Ascending aorta (tissue), 2 donors: ENCODE results near the gene AGMAT. TPM values are rescaled to one million over a fixed set of nuclear protein-coding genes. Genes with fewer than 3 reads are reported as not detected.

ENCODE experiments used
- DNase-seq, 2 donors: peaks; one replicate each; pipeline ENCODE4 v3.0.0-alpha.2; 2019; ENCODE audit warnings: low spot score in 2 of 2
- H3K27ac ChIP-seq, 2 donors: fragments of 200-600 bp; sonication (generic); one replicate each; pipeline ENCODE4 v1.5.1; 2016 to 2017; ENCODE audit warnings: mild to moderate bottlenecking in 1 of 2
- H3K27me3 ChIP-seq: fragments of 200-600 bp; sonication (generic); one replicate; pipeline ENCODE4 v1.5.1; 2017
- H3K36me3 ChIP-seq, 2 donors: fragments of 200-600 bp; sonication (generic); one replicate each; pipeline ENCODE4 v1.5.1; 2016
- H3K4me1 ChIP-seq, 2 donors: fragments of 200-600 bp; sonication (generic); one replicate each; pipeline ENCODE4 v1.5.1; 2016 to 2017; ENCODE audit warnings: mild to moderate bottlenecking in 1 of 2
- H3K4me3 ChIP-seq, 2 donors: fragments of 200-600 bp; sonication (generic); one replicate each; pipeline ENCODE4 v1.5.1; 2016 to 2017; ENCODE audit warnings: mild to moderate bottlenecking in 1 of 2
- H3K9me3 ChIP-seq, 2 donors: fragments of 200-600 bp; sonication (generic); one replicate each; pipeline ENCODE4 v1.5.1; 2016
- CTCF ChIP-seq, 3 experiments: fragments of 200-600 bp in 2 of 3; fragments of 450-650 bp in 1 of 3; sonication (generic) in 2 of 3; IDR thresholded peaks; one replicate each; pipeline ENCODE4 v1.5.1; 2016 to 2019; ENCODE audit warnings: antibody characterized with exemption in 3 of 3, mild to moderate bottlenecking in 1 of 3, moderate library complexity in 1 of 3
- intact Hi-C: fragments of 100-400 bp; cut with DNase I; formaldehyde crosslinking; loops from one replicate; pipeline ENCODE4 v1.15.1; 2023
- total RNA-seq: library from RNA; depleted of rRNA; stranded (reverse); fragments of >200 nt; gene quantifications from one replicate; pipeline ENCODE4 v1.1.0, GENCODE V29; 2016

AGMAT gene
- total RNA-seq, 1 donor from 2014 or later, result 1.1 TPM

GRCh38 chr1:15526490-15527339, 58.1 kb downstream of the AGMAT start, which contains the start of gene DNAJC16:
Gene DNAJC16, plus strand, starts transcription at chr1:15526848. Its CDS starts 2,258 bp downstream, at chr1:15529106.
- Histone ChIP-seq H3K4me3 (peak within 1 kb of the TSS; percentile 94 to 98), H3K9me3 (no peaks in the 10 kb centered on the region), H3K36me3 (peaks cover 0 to 4% of the 10 kb centered on the region in 2 donors), H3K27ac (peak within 1 kb of the TSS; percentile 93 to 94), H3K4me1 (peaks cover 7 to 25% of the 10 kb centered on the region in 2 donors), H3K27me3 (no peaks in the 10 kb centered on the region)
- peak in 2 of 3 experiments; percentile 19 to 29 for TF ChIP-seq CTCF (IDR thresholded peaks at IDR 0.05)
- intact Hi-C loops, result loop anchor here (5.0 kb wide), 2 partner anchors 91 to 1436 kb away; partner anchors contain the start of gene DDI2
- DNase-seq, result peak; percentile 98 to 100

GRCh38 chr1:15526021-15526489, 58.8 kb downstream of the AGMAT start:
- Histone ChIP-seq H3K4me1 (peaks cover 7 to 25% of the 10 kb centered on the region in 2 donors), H3K9me3 (no peaks in the 10 kb centered on the region), H3K27me3 (no peaks in the 10 kb centered on the region), H3K27ac (peak overlapping the region; percentile 93 to 94), H3K4me3 (peak overlapping the region; percentile 69 to 71), H3K36me3 (peaks cover 0 to 4% of the 10 kb centered on the region in 2 donors)
- no peak for TF ChIP-seq CTCF (IDR thresholded peaks at IDR 0.05)
- intact Hi-C loops, result loop anchor here (5.0 kb wide), 2 partner anchors 91 to 1436 kb away; partner anchors contain the start of gene DDI2
- peak in 1 of 2 donors; percentile 65 for DNase-seq

- peak; percentile 96 to 100 for DNase-seq
- peaks cover 0 to 4% of the 10 kb centered on the region in 2 donors for H3K36me3 ChIP-seq
- TF ChIP-seq CTCF (IDR thresholded peaks at IDR 0.05), result no peak
- no peaks in the 10 kb centered on the region for H3K9me3 ChIP-seq
- intact Hi-C loops, result loop anchor here (2.0 to 5.0 kb wide), 3 partner anchors 77 to 1437 kb away; partner anchors contain the start of gene DDI2
- H3K27ac ChIP-seq, result peak overlapping the region; percentile 93 to 94
- no peaks in the 10 kb centered on the region for H3K27me3 ChIP-seq
- H3K4me1 ChIP-seq, result peaks cover 7 to 25% of the 10 kb centered on the region in 2 donors
- peak overlapping the region; percentile 69 to 71 for H3K4me3 ChIP-seq
Measured at GRCh38 chr1:15525050-15526020, 59.5 kb downstream of the AGMAT start.

GRCh38 chr1:15524283-15525049, 60.4 kb downstream of the AGMAT start:
- Histone ChIP-seq H3K27ac (peak overlapping the region; percentile 93 to 94), H3K9me3 (no peaks in the 10 kb centered on the region), H3K4me1 (peaks cover 7 to 25% of the 10 kb centered on the region in 2 donors), H3K36me3 (peaks cover 0 to 1% of the 10 kb centered on the region in 2 donors), H3K27me3 (no peaks in the 10 kb centered on the region), H3K4me3 (peak overlapping the region; percentile 72 to 82)
- intact Hi-C loops, result loop anchor here (2.0 to 5.0 kb wide), 4 partner anchors 78 to 1438 kb away; partner anchors contain the start of gene DDI2
- peak; percentile 97 to 100 for DNase-seq
- no peak for TF ChIP-seq CTCF (IDR thresholded peaks at IDR 0.05)
